Activated CD8-positive, alpha-beta T cell treated with anti-CD3 and anti-CD28 coated beads, Interleukin-2, amount 10 ng/mL, durations not matched to agents 7 days and 5 days (primary cell): ENCODE data around the gene ACTMAP. TPM values are rescaled to one million over a fixed set of nuclear protein-coding genes. Genes with fewer than 3 reads are reported as not detected.
"Not testable (repeated sequence)": the region's sequence is repeated elsewhere in the genome, so short reads cannot be mapped to it uniquely, and the experiment has no call there.

ENCODE experiments used
- ATAC-seq: fragments of 150-1000 bp; cut with Tn5 transposase; one replicate; pipeline ENCODE4 v1.10.0; 2021; ENCODE audit warnings: moderate library complexity
- CTCF ChIA-PET: fragments of 350-600 bp; sonication (Branson Sonifier 250); formaldehyde crosslinking; loops from one replicate; lab custom pipeline; 2021; ENCODE audit warnings: antibody characterized with exemption; lab: Charles Lee
- POLR2A ChIA-PET: fragments of 350-600 bp; sonication (Branson Sonifier 250); formaldehyde crosslinking; loops from one replicate; lab custom pipeline; 2021; ENCODE audit warnings: antibody characterized with exemption; lab: Charles Lee
- DNase-seq: peaks from one replicate; pipeline ENCODE4 v3.0.0-alpha.2; 2020
- H3K27ac Mint-ChIP-seq: one replicate; pipeline ENCODE4 v1.8.0; 2021; ENCODE audit warnings: mild to moderate bottlenecking, mixed read lengths
- H3K27me3 Mint-ChIP-seq: one replicate; pipeline ENCODE4 v1.8.0; 2021; ENCODE audit warnings: low read depth, mixed read lengths
- H3K36me3 Mint-ChIP-seq: one replicate; pipeline ENCODE4 v1.8.0; 2021; ENCODE audit warnings: low read depth, mixed read lengths
- H3K4me1 Mint-ChIP-seq: one replicate; pipeline ENCODE4 v1.8.0; 2021; ENCODE audit warnings: low read depth, mixed read lengths
- H3K4me3 Mint-ChIP-seq: one replicate; pipeline ENCODE4 v1.8.0; 2021; ENCODE audit warnings: mild to moderate bottlenecking, mixed read lengths
- H3K9me3 Mint-ChIP-seq: one replicate; pipeline ENCODE4 v1.8.0; 2022; ENCODE audit warnings: mixed read lengths; ENCODE audit not compliant: insufficient read depth
- total RNA-seq, 2 experiments: library from RNA; stranded (reverse); gene quantifications; one replicate each; pipeline ENCODE4 v1.2.3, GENCODE V29; 2021

The ACTMAP gene
- total RNA-seq, 2 experiments from 2014 or later, result 15.2 to 17.1 TPM

GRCh38 chr19:40775632-40776022 is 25.4 kb upstream of the ACTMAP start:
- Mint-ChIP-seq H3K4me3 (no peak overlapping the region), H3K36me3 (peaks cover 29% of the 10 kb centered on the region), H3K27me3 (no peaks in the 10 kb centered on the region), H3K4me1 (peaks cover 50% of the 10 kb centered on the region), H3K9me3 (no peaks in the 10 kb centered on the region), H3K27ac (no peak overlapping the region)
- ATAC-seq (no peak), DNase-seq (no peak)
- CTCF ChIA-PET, result interaction anchor here (4.2 to 4.9 kb wide), 2 partner anchors 23 to 31 kb away, joined by 49 to 63 read pairs; partner anchors contain the start of gene EGLN2
- POLR2A ChIA-PET, result interaction anchor here (5.1 kb wide), 1 partner anchor 23 kb away, joined by 94 read pairs; the partner anchor contains the start of genes ACTMAP and SNRPA

- DNase-seq (no peak), ATAC-seq (no peak)
- no peak within 1 kb of the TSS for H3K4me3 Mint-ChIP-seq
- no peaks in the 10 kb centered on the region for H3K9me3 Mint-ChIP-seq
- ChIA-PET POLR2A (interaction anchor here (1.0 kb wide), 1 partner anchor 17 kb away, joined by 3 read pairs; no protein-coding TSS in a partner anchor), CTCF (interaction anchor here (1.1 to 4.2 kb wide), 3 partner anchors 23 to 112 kb away, joined by 3 to 49 read pairs (median 3); partner anchors contain the start of gene EGLN2)
- peaks cover 47% of the 10 kb centered on the region for H3K4me1 Mint-ChIP-seq
- peak within 1 kb of the TSS; percentile 57 for H3K27ac Mint-ChIP-seq
- H3K27me3 Mint-ChIP-seq, result no peaks in the 10 kb centered on the region
- H3K36me3 Mint-ChIP-seq, result peaks cover 27% of the 10 kb centered on the region
Measured at GRCh38 chr19:40774916-40775631, 24.8 kb upstream of the ACTMAP start, which contains the start of gene MIA. Gene MIA (plus strand): TSS chr19:40775521. CDS start chr19:40775543, 22 bp downstream.

- H3K4me3 Mint-ChIP-seq, H3K9me3 Mint-ChIP-seq, DNase-seq, H3K27me3 Mint-ChIP-seq: not testable (repeated sequence)
- Mint-ChIP-seq H3K36me3 (peaks cover 34% of the 10 kb centered on the region), H3K4me1 (peaks cover 30% of the 10 kb centered on the region), H3K27ac (peak overlapping the region; percentile 56)
- ChIA-PET CTCF (interaction anchor here (0.7 to 2.1 kb wide), 7 partner anchors 15 to 137 kb away, joined by 4 to 8 read pairs (median 5); partner anchors contain the start of gene EGLN2), POLR2A (interaction anchor here (0.6 to 0.9 kb wide), 2 partner anchors 11 to 15 kb away, joined by 3 to 4 read pairs; no protein-coding TSS in a partner anchor)
- peak; percentile 23 for ATAC-seq
Measured at GRCh38 chr19:40771101-40771862, 21.0 kb upstream of the ACTMAP start.

- CTCF ChIA-PET, result no interaction called here
- Mint-ChIP-seq H3K9me3 (no peaks in the 10 kb centered on the region), H3K4me3 (no peak overlapping the region), H3K27ac (no peak overlapping the region), H3K4me1 (peaks cover 41% of the 10 kb centered on the region), H3K27me3 (no peaks in the 10 kb centered on the region), H3K36me3 (peaks cover 56% of the 10 kb centered on the region)
- DNase-seq, result no peak
- POLR2A ChIA-PET, result no interaction called here
- ATAC-seq, result no peak
Measured at GRCh38 chr19:40768869-40769268, 18.6 kb upstream of the ACTMAP start.

- H3K9me3 Mint-ChIP-seq, DNase-seq, ATAC-seq, H3K27me3 Mint-ChIP-seq, H3K4me3 Mint-ChIP-seq: not testable (repeated sequence)
- POLR2A ChIA-PET, result interaction anchor here (0.6 to 1.2 kb wide), 4 partner anchors 11 to 82 kb away, joined by 3 to 4 read pairs (median 4); no protein-coding TSS in a partner anchor
- Mint-ChIP-seq H3K4me1 (peaks cover 63% of the 10 kb centered on the region), H3K36me3 (peaks cover 74% of the 10 kb centered on the region), H3K27ac (peak overlapping the region; percentile 43)
- CTCF ChIA-PET, result interaction anchor here (1.3 kb wide), 1 partner anchor 32 kb away, joined by 4 read pairs; the partner anchor contains the start of gene EGLN2
Measured at GRCh38 chr19:40766385-40766784, 16.1 kb upstream of the ACTMAP start.

- no peak for ATAC-seq
- POLR2A ChIA-PET, result no interaction called here
- H3K4me1 Mint-ChIP-seq, result peaks cover 63% of the 10 kb centered on the region
Measured at GRCh38 chr19:40763963-40764362, 13.7 kb upstream of the ACTMAP start.

GRCh38 chr19:40763526-40763925 is 13.2 kb upstream of the ACTMAP start:
- no peak for ATAC-seq
- Mint-ChIP-seq H3K4me3 (no peak overlapping the region), H3K36me3 (peaks cover 75% of the 10 kb centered on the region), H3K4me1 (peaks cover 61% of the 10 kb centered on the region), H3K9me3 (no peaks in the 10 kb centered on the region), H3K27me3 (no peaks in the 10 kb centered on the region), H3K27ac (peak overlapping the region; percentile 68)
- no peak for DNase-seq
- ChIA-PET CTCF (interaction anchor here (1.3 to 2.1 kb wide), 2 partner anchors 14 to 100 kb away, joined by 3 to 9 read pairs; partner anchors contain the start of gene RAB4B), POLR2A (interaction anchor here (0.6 kb wide), 1 partner anchor 48 kb away, joined by 3 read pairs; no protein-coding TSS in a partner anchor)

More at GRCh38 chr19:40763963-40764362, 13.7 kb upstream of the ACTMAP start:
- Mint-ChIP-seq H3K36me3 (peaks cover 75% of the 10 kb centered on the region), H3K4me3 (no peak overlapping the region), H3K9me3 (no peaks in the 10 kb centered on the region), H3K27me3 (no peaks in the 10 kb centered on the region), H3K27ac (peak overlapping the region; percentile 68)
- no peak for DNase-seq
- CTCF ChIA-PET, result interaction anchor here (1.3 to 2.1 kb wide), 2 partner anchors 13 to 101 kb away, joined by 3 to 9 read pairs; partner anchors contain the start of gene RAB4B

GRCh38 chr19:40762754-40763470 is 12.6 kb upstream of the ACTMAP start:
- DNase-seq (no peak), ATAC-seq (peak; percentile 45)
- no peak overlapping the region for H3K4me3 Mint-ChIP-seq
- no peaks in the 10 kb centered on the region for H3K9me3 Mint-ChIP-seq
- POLR2A ChIA-PET, result interaction anchor here (0.6 kb wide), 1 partner anchor 48 kb away, joined by 3 read pairs; no protein-coding TSS in a partner anchor
- peaks cover 80% of the 10 kb centered on the region for H3K36me3 Mint-ChIP-seq
- CTCF ChIA-PET, result interaction anchor here (1.3 to 2.1 kb wide), 2 partner anchors 14 to 100 kb away, joined by 3 to 9 read pairs; partner anchors contain the start of gene RAB4B
- peak overlapping the region; percentile 68 for H3K27ac Mint-ChIP-seq
- no peaks in the 10 kb centered on the region for H3K27me3 Mint-ChIP-seq
- peaks cover 65% of the 10 kb centered on the region for H3K4me1 Mint-ChIP-seq

- Mint-ChIP-seq H3K27ac (no peak overlapping the region), H3K27me3 (no peaks in the 10 kb centered on the region), H3K36me3 (peaks cover 83% of the 10 kb centered on the region), H3K4me3 (no peak overlapping the region), H3K4me1 (peaks cover 79% of the 10 kb centered on the region), H3K9me3 (no peaks in the 10 kb centered on the region)
- CTCF ChIA-PET, result interaction anchor here (1.3 to 1.7 kb wide), 3 partner anchors 9 to 48 kb away, joined by 3 to 5 read pairs (median 5); partner anchors contain the start of genes ACTMAP and RAB4B
- DNase-seq (no peak), ATAC-seq (no peak)
- POLR2A ChIA-PET, result interaction anchor here (1.2 kb wide), 1 partner anchor 18 kb away, joined by 4 read pairs; the partner anchor contains the start of gene RAB4B
Measured at GRCh38 chr19:40759352-40759751, 9.1 kb upstream of the ACTMAP start.

GRCh38 chr19:40758491-40758890 is 8.2 kb upstream of the ACTMAP start:
- peaks cover 79% of the 10 kb centered on the region for H3K36me3 Mint-ChIP-seq
- ChIA-PET CTCF (interaction anchor here (1.6 to 1.7 kb wide), 2 partner anchors 19 to 49 kb away, joined by 5 read pairs; partner anchors contain the start of gene RAB4B), POLR2A (interaction anchor here (1.3 kb wide), 1 partner anchor 20 kb away, joined by 4 read pairs; no protein-coding TSS in a partner anchor)
- H3K9me3 Mint-ChIP-seq, result no peaks in the 10 kb centered on the region
- peak overlapping the region; percentile 43 for H3K27ac Mint-ChIP-seq
- no peaks in the 10 kb centered on the region for H3K27me3 Mint-ChIP-seq
- H3K4me3 Mint-ChIP-seq, result no peak overlapping the region
- DNase-seq, result no peak
- peaks cover 75% of the 10 kb centered on the region for H3K4me1 Mint-ChIP-seq
- no peak for ATAC-seq
